HUES6 (cell line): ENCODE data around the gene PKNOX1.
"Not testable (repeated sequence)": the region's sequence is repeated elsewhere in the genome, so short reads cannot be mapped to it uniquely, and the experiment has no call there.

Experiments
- H3K27ac ChIP-seq: 2 replicates; pipeline ENCODE4 v1.7.0; 2013; ENCODE audit warnings: low read depth, mild to moderate bottlenecking, low read length, inconsistent platforms
- H3K27me3 ChIP-seq: 2 replicates; pipeline ENCODE4 v1.6.1; 2013; ENCODE audit warnings: low read length; ENCODE audit not compliant: control insufficient read depth, insufficient read depth
- H3K36me3 ChIP-seq: 2 replicates; pipeline ENCODE4 v1.6.1; 2013; ENCODE audit warnings: low read length; ENCODE audit not compliant: control insufficient read depth, insufficient read depth
- H3K4me1 ChIP-seq: 2 replicates; pipeline ENCODE4 v1.6.1; 2013; ENCODE audit warnings: low read length; ENCODE audit not compliant: control insufficient read depth, insufficient read depth
- H3K4me3 ChIP-seq: 2 replicates; pipeline ENCODE4 v1.5.1; 2013; ENCODE audit warnings: low read depth, low read length
- H3K9ac ChIP-seq: one replicate; pipeline ENCODE4 v1.6.1; 2013; ENCODE audit warnings: mild to moderate bottlenecking, low read length
- H3K9me3 ChIP-seq: 2 replicates; pipeline ENCODE4 v1.6.1; 2013; ENCODE audit warnings: low read depth, low read length; ENCODE audit not compliant: control insufficient read depth, insufficient read depth

PKNOX1 gene

DNA sequence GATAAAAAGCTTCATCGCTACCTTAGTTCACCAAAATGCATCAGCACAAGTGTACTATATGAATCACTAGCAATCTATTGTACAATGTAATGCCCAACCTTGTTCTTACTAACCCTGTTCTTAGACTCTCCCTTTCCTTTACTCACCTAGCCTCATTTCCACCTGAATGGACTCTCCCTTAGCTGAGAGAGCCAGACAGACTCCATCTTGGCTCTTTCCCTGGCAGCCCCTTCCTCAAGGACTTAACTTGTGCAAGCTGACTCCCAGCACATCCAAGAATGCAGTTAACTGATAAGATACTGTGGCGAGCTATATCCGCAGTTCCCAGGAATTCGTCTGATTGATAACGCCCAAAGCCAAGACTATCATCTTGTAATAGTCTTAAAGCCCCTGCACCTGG, 38.0 kb upstream of the PKNOX1 start:
- H3K9ac ChIP-seq, H3K27me3 ChIP-seq, H3K9me3 ChIP-seq, H3K4me3 ChIP-seq, H3K36me3 ChIP-seq: not testable (repeated sequence)
- Histone ChIP-seq H3K27ac (peak overlapping the region; percentile 52; the same call in 1 of the 2 replicates), H3K4me1 (peaks cover 39% of the 10 kb centered on the region)

DNA sequence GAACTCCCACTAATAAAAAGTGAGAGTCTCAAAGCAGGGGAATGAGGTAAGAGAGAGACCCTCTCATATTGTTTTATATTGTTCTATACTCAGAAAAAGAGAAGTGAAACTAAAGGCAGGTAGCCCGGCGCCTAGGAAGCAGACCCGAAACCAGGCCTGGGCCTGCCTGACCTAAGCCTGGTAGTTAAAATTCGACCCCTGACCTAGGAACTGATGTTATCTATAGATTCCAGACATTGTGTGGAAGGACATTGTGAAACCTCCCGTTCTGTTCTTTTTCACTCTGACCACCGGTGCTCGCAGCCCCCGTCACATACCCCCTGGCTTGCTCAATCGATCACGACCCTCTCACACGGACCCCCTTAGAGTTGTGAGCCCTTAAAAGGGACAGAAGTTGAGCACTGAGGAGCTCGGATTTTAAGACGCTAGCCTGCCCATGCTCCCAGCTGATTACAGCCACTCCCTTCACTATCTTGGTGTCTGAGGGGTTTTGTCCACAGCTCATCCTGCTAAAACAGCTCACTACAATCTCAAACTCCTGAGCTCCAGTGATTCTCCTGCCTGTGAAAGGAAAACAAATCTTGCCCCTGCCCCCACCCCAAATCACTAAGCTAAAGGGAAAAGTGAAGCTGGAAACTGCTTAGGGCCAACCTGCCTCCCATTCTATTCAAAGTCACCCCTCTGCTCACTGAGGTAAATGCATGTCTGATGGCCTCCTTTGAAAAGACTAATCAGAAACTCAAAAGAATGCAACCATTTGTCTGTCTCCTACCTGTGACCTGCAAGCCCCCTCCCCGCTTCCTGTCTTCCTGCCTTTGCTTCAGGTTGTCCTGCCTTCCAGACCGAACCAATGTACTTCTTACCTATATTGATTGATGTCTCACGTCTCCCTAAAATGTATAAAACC, 37.1 kb upstream of the PKNOX1 start:
- H3K9me3 ChIP-seq, H3K4me3 ChIP-seq, H3K36me3 ChIP-seq, H3K27me3 ChIP-seq: not testable (repeated sequence)
- H3K4me1 ChIP-seq = peaks cover 35% of the 10 kb centered on the region
- peak overlapping the region; percentile 83 for H3K27ac ChIP-seq
- peak overlapping the region; percentile 68 for H3K9ac ChIP-seq

DNA sequence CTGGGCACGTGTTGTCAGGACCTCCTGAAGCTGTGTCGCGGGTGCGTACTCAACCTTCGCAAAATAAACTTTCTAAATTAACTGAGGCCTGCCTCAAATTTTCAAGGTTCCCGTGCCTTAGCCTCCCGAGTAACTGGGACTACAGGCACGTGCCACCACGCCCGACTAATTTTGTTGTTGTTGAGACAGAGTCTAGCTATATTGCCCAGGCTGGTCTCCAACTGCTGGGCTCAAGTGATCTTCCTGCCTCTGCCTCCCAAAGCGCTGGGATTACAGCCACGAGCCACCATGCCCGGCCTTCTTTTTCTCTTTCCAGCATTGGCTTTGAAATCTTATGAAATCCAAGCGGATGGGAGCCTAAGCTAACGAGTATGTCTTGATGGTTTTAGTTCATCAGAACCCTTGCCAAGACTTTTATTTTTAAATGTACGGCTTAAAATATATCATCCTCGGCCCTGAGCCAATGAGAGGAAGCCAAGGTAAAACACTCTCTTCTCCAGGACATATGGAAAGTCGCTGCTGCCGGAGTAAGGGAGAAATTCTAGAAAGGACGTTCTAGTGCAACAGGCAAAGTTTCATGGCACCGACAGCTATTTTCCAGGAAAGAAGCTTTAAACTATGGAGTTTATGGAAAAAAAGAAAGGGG, 36.3 kb upstream of the PKNOX1 start:
- Histone ChIP-seq H3K9me3 (peaks cover 6% of the 10 kb centered on the region; the same call in 1 of the 2 replicates), H3K27me3 (no peaks in the 10 kb centered on the region), H3K4me1 (peaks cover 32% of the 10 kb centered on the region), H3K36me3 (no peaks in the 10 kb centered on the region), H3K27ac (peak overlapping the region; percentile 83), H3K9ac (peak overlapping the region; percentile 68), H3K4me3 (no peak overlapping the region)

DNA sequence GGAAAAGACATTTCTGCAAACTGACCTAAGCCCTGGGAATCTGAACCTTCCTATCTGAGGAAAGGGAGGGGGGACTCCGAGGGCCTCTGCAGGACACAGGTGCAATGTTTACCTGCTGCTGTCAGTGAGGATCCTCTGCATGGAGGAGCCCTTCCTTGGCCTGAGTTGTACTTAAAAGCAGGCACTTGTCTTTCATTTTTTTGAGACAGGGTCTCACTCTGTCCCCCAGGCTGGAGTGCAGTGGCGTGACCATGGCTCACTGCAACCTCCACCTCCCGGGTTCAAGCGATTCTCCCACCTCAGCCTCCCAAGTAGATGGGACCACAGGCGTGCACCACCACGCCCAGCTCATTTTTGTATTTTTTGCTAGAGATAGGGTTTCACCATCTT, 35.8 kb upstream of the PKNOX1 start:
- H3K9ac ChIP-seq, H3K9me3 ChIP-seq, H3K36me3 ChIP-seq, H3K27me3 ChIP-seq, H3K4me3 ChIP-seq: not testable (repeated sequence)
- Histone ChIP-seq H3K4me1 (peaks cover 27% of the 10 kb centered on the region), H3K27ac (peak overlapping the region; percentile 83)

DNA sequence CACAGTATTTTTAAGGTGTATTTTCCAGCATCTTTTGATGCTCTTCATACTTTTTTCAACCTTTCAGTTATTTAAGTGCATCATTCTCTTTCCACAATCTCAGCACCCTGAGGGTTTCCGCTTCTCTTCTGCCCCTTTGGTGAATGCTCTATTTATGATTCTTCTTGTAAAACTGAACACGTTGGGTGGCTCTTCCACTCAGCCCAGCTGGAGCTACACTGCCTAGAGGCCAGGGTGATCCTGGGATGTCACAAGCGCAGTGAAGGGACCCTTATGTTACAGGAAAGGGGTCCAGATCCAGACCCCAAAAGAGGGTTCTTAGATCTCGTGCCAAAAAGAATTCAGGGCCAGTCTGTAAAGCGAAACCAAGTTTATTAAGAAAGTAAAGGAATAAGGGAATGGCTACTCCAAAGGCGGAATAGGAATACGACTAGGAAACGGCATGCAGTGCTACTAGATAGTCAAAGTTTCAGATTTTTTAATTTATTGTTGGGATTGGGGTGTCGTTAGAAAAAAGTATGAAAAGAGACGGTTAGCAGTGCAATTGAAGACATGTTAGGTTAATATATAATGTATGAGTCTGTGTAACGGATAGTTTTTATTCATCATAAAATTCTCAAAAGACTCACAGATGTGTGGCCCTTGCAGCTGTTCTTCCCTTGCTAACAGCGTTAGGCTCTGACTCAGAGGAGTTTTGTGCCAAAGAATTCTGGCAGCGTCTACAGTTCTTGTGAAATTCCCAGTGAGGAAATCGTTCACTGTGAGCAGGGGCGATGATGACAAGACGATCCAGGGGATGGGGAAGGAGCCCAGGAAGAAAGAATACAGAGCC, 34.6 kb upstream of the PKNOX1 start:
- Histone ChIP-seq H3K4me3 (no peak overlapping the region), H3K27me3 (no peaks in the 10 kb centered on the region), H3K9me3 (peaks cover 6% of the 10 kb centered on the region; the same call in 1 of the 2 replicates), H3K4me1 (peaks cover 27% of the 10 kb centered on the region), H3K36me3 (no peaks in the 10 kb centered on the region), H3K9ac (no peak overlapping the region), H3K27ac (no peak overlapping the region)

DNA sequence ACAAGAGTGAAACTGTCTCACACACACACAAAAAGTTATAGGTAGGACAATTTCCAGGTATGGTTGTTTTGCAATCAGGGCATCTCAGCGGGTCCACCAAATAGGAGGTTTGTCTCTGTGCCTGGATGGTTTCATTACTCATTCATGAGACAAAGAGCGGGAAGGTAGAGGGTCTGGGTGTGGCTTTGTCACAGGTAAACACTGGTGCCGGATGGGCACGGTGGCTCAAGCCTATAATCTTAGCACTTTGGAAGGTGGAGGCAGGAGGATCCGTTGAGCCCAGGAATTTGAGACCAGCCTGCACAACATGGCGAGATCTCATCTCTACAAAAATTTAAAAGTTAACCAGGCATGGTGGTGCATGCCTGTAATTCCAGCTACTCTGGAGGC, 32.7 kb upstream of the PKNOX1 start:
- H3K4me3 ChIP-seq = no peak overlapping the region

DNA sequence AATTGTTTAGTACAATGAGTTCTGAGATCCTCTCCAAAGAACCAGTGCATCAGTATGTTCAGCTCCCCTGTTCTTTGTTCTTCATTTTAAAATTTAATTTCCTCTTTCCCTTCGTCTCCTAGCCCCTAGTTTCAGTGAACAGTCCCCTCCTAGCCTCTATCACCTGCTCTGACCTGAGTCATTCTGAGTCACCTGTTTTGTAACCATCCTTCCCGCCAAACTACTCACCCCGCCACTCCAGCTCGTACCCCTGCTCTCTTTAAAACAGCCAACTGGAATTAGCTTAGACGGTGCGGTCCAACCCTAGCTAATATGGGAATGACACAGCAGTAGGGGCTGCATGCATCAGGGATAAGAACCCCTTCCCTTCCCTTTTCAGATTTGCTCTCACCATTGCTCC, 32.1 kb upstream of the PKNOX1 start:
- Histone ChIP-seq H3K27ac (no peak overlapping the region), H3K9me3 (peaks cover 6% of the 10 kb centered on the region; the same call in 1 of the 2 replicates), H3K27me3 (no peaks in the 10 kb centered on the region), H3K9ac (no peak overlapping the region), H3K36me3 (no peaks in the 10 kb centered on the region), H3K4me1 (peaks cover 14% of the 10 kb centered on the region), H3K4me3 (no peak overlapping the region)

More for the DNA sequence above, 32.7 kb upstream of the PKNOX1 start:
- Histone ChIP-seq H3K27me3 (no peaks in the 10 kb centered on the region), H3K9me3 (peaks cover 6% of the 10 kb centered on the region; the same call in 1 of the 2 replicates), H3K27ac (no peak overlapping the region), H3K4me1 (peaks cover 20% of the 10 kb centered on the region), H3K9ac (no peak overlapping the region), H3K36me3 (no peaks in the 10 kb centered on the region)

DNA sequence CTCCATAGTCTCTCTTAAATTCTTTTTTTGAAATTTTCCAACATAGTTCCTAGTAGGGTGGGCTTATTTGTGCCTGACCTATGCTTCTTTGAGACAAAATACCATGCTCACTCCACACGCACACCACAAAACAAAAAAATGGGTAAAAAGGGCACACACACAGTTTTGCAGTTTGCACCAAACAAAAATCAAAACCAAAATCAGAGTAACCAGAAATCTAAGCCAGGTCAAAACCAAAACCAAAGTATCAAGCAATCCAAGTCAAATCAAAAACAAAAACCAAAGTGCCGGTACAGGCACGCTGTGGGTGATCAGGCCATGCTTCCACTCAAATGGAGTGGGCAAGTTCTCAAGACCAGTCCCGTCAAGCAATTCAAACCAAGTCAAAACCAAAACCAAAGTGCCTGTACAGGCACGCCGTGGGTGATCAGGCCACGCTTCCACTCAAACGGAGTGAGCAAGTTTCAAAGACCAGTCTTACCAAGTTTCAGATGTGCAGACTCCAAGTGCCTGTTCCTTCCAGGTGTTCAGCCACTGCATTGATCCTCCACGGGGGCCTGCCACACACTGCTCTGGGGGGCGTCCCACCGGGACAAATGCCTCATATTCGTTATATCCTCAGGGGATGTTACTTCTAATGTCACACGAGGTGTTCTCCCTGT, 25.1 kb upstream of the PKNOX1 start:
- H3K27me3 ChIP-seq, H3K36me3 ChIP-seq, H3K9ac ChIP-seq, H3K9me3 ChIP-seq, H3K4me1 ChIP-seq, H3K4me3 ChIP-seq, H3K27ac ChIP-seq: not testable (repeated sequence)

DNA sequence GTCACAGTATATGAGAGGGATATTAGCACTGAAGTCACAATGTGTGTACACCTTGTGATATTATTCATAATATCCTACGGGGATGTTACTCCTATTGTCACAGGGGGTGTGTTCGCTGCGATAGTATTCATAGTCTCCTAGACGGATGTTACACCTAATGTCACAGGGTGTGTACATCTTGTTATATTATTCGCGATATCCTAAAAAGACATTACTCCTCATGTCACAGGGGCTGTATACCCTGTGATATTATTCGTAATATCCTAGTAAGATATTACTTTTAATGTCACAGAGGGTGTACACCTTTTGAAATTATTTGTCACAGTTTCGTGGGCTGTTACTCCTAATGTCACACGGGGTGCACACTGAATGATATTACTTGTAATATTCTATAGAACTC, 23.2 kb upstream of the PKNOX1 start:
- H3K27ac ChIP-seq, H3K27me3 ChIP-seq, H3K4me3 ChIP-seq, H3K9me3 ChIP-seq, H3K9ac ChIP-seq, H3K4me1 ChIP-seq, H3K36me3 ChIP-seq: not testable (repeated sequence)

DNA sequence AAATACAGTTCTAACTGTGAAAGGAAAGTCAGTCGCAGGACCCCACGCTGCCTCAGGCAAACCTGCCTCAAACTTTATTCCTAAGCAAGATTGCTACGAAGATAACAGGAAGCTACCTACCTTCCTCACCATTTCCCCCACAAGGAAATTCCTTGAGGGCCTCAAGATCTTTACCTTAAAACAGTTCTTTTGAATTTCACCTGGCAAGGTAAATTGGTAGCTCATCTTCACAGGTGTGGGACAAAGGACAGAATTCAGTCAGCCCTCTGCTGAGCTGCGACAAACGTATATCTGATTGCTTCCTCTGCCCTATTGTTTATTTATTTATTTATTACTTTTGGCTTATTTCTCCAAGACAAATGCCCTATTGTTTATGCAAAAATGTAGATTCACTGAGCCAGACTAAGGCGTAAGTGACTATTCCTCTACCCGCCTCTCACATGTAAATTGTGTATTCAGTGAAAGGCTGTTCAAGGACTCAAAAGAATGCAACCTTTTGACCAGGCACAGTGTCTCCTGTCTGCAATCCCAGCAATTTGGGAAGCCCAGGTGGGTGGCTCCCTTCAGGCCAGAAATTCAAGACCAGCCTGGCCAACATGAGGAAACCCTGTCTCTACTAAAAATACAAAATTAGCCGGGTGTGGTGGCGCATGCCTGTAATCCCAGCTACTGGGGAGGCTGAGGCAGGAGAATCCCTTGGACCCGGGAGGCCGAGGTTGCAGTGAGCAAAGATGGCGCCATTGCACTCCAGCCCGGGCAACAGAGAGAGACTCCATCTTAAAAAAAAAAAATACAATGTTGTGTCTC, 17.3 kb upstream of the PKNOX1 start:
- H3K27ac ChIP-seq = peak overlapping the region; percentile 96
- no peak overlapping the region for H3K4me3 ChIP-seq
- peaks cover 28% of the 10 kb centered on the region for H3K4me1 ChIP-seq
- peaks cover 6% of the 10 kb centered on the region; the same call in 1 of the 2 replicates for H3K9me3 ChIP-seq
- H3K36me3 ChIP-seq = no peaks in the 10 kb centered on the region
- no peaks in the 10 kb centered on the region for H3K27me3 ChIP-seq
- H3K9ac ChIP-seq = peak overlapping the region; percentile 79
